GM23248 (cell line): ENCODE data around the gene DGKB. TPM values are rescaled to one million over a fixed set of nuclear protein-coding genes. Genes with fewer than 3 reads are reported as not detected.

Source experiments
- DNase-seq: peaks from one replicate; pipeline ENCODE4 v3.0.0-alpha.2; 2015
- H2AFZ ChIP-seq: fragments of 200-600 bp; sonication (generic); 2 replicates; pipeline ENCODE4 v1.6.1; 2016; ENCODE audit warnings: antibody characterized with exemption
- H3F3A ChIP-seq: fragments of 200-600 bp; sonication (generic); 2 replicates; pipeline ENCODE4 v1.6.1; 2016; ENCODE audit warnings: mild to moderate bottlenecking, antibody characterized with exemption, mixed run types; ENCODE audit not compliant: insufficient read depth
- H3K27ac ChIP-seq: fragments of 200-600 bp; sonication (generic); 2 replicates; pipeline ENCODE4 v1.5.1; 2016; ENCODE audit warnings: mild to moderate bottlenecking
- H3K27me3 ChIP-seq: fragments of 200-600 bp; sonication (generic); replicated peaks from 2 replicates; pipeline ENCODE4 v1.6.1; 2016; ENCODE audit warnings: mild to moderate bottlenecking; ENCODE audit not compliant: insufficient read depth
- H3K36me3 ChIP-seq: fragments of 200-600 bp; sonication (generic); 2 replicates; pipeline ENCODE4 v1.6.1; 2016; ENCODE audit warnings: low read depth, mild to moderate bottlenecking
- H3K4me1 ChIP-seq: fragments of 200-600 bp; sonication (generic); 2 replicates; pipeline ENCODE4 v1.6.1; 2016; ENCODE audit warnings: mild to moderate bottlenecking; ENCODE audit not compliant: insufficient read depth
- H3K4me2 ChIP-seq: fragments of 200-600 bp; sonication (generic); one replicate; pipeline ENCODE4 v1.6.1; 2016; ENCODE audit warnings: mild to moderate bottlenecking; ENCODE audit not compliant: unreplicated experiment
- H3K4me3 ChIP-seq: fragments of 200-600 bp; sonication (generic); 2 replicates; pipeline ENCODE4 v1.5.1; 2016; ENCODE audit warnings: mild to moderate bottlenecking
- H3K79me2 ChIP-seq: fragments of 200-600 bp; sonication (generic); 2 replicates; pipeline ENCODE4 v1.6.1; 2016; ENCODE audit warnings: mild to moderate bottlenecking; ENCODE audit not compliant: insufficient read depth
- H3K9ac ChIP-seq: fragments of 200-600 bp; sonication (generic); 2 replicates; pipeline ENCODE4 v1.6.1; 2016; ENCODE audit warnings: mild to moderate bottlenecking
- H3K9me2 ChIP-seq: fragments of 200-600 bp; sonication (generic); 2 replicates; pipeline ENCODE4 v1.6.1; 2016; ENCODE audit warnings: mixed run types, mild to moderate bottlenecking, moderate library complexity; ENCODE audit not compliant: insufficient read depth
- H3K9me3 ChIP-seq: fragments of 200-600 bp; sonication (generic); one replicate; pipeline ENCODE4 v1.6.1; 2017; ENCODE audit warnings: low read depth
- H4K20me1 ChIP-seq: fragments of 200-600 bp; sonication (generic); 2 replicates; pipeline ENCODE4 v1.6.0; 2016; ENCODE audit not compliant: insufficient read depth
- EZH2 ChIP-seq: fragments of 200-600 bp; sonication (generic); IDR thresholded peaks from 2 replicates; pipeline ENCODE4 v1.6.1; 2018; ENCODE audit warnings: antibody characterized with exemption, mild to moderate bottlenecking; ENCODE audit not compliant: insufficient read depth, poor library complexity, severe bottlenecking
- EZH2phosphoT487 ChIP-seq: fragments of 200-600 bp; sonication (generic); IDR thresholded peaks from 2 replicates; pipeline ENCODE4 v1.6.1; 2018; ENCODE audit warnings: antibody characterized with exemption, moderate library complexity, mild to moderate bottlenecking, low read depth; ENCODE audit not compliant: insufficient read depth
- WGBS, 2 experiments: methylation state at CpG; one replicate each; pipeline ENCODE4 v1.1.6; 2015 to 2017; ENCODE audit warnings: low lambda C conversion rate in 2 of 2, low coverage in 1 of 2; ENCODE audit errors: missing lambda C conversion rate in 2 of 2; 5-methylcytosine and 5-hydroxymethylcytosine counted together
- in situ Hi-C: fragments of 300-500 bp; cut with MboI; formaldehyde crosslinking; loops from 2 replicates; pipeline ENCODE4 v1.15.0; 2020
- polyA plus RNA-seq: library from polyadenylated mRNA; unstranded; fragments of >200 nt; fragmentation: Nextera tagmentation; extraction: Ambion mirVana; gene quantifications from 2 replicates; pipeline ENCODE4 v1.2.1, GENCODE V29; 2016
- total RNA-seq: library from RNA; depleted of rRNA; stranded (reverse); fragments of >200 nt; shearing (Covaris generic); gene quantifications from 2 replicates; pipeline ENCODE4 v1.2.3, GENCODE V29; 2014

The DGKB gene
- total and polyA plus RNA-seq, 2 experiments from 2014 or later: 0.65 to 1.7 TPM

- H3K4me2 ChIP-seq: no peak overlapping the region
- H3K27ac ChIP-seq: no peak overlapping the region
- H3K4me3 ChIP-seq: no peak overlapping the region
- H3K9me3 ChIP-seq: no peaks in the 10 kb centered on the region
- TF ChIP-seq EZH2 (no peak), EZH2phosphoT487 (no peak)
- no peak overlapping the region for H3K9ac ChIP-seq
- WGBS, 2 experiments: 84 to 93% methylated on average over 1 of the region's 1 CpG
- H3F3A ChIP-seq: peaks cover 11% of the 10 kb centered on the region; the same call in 1 of the 2 replicates
- DNase-seq: no peak
- peaks cover 30% of the 10 kb centered on the region for H3K4me1 ChIP-seq
- no peaks in the 10 kb centered on the region for H4K20me1 ChIP-seq
- no peaks in the 10 kb centered on the region for H3K27me3 ChIP-seq
- H2AFZ ChIP-seq: no peak overlapping the region
- no peaks in the 10 kb centered on the region; the same call in 1 of the 2 replicates for H3K9me2 ChIP-seq
- no peaks in the 10 kb centered on the region for H3K79me2 ChIP-seq
- no peaks in the 10 kb centered on the region for H3K36me3 ChIP-seq
- in situ Hi-C loops: no loop called here
Measured at GRCh38 chr7:14751461-14751860, 151.1 kb downstream of the DGKB start.

DNA sequence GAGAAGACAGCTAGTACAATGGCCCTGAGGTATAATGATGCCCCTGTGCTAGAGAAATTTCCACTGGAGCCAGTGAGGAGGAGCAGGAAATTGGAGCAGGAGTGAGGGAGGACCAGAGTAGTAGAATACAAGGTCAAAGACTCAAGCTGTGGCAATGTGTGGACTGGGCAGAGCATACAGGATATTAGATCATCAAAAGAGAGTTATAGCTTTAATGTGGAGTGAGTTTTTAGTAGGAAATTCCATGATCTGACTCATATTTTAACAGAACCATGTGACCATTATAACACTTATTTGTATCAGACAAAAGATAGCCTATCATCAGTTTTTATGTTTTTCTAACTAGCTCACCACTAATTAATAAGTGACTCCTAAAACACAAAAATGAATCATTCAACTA, 154.1 kb downstream of the DGKB start:
- peak overlapping the region; percentile 36 for H3K4me2 ChIP-seq
- no peaks in the 10 kb centered on the region for H4K20me1 ChIP-seq
- H3K27ac ChIP-seq: peak overlapping the region; percentile 3; the same call in 1 of the 2 replicates
- peaks cover 16% of the 10 kb centered on the region for H3K4me1 ChIP-seq
- H3K4me3 ChIP-seq: no peak overlapping the region
- H3K79me2 ChIP-seq: no peaks in the 10 kb centered on the region
- peak; percentile 86 for DNase-seq
- no peaks in the 10 kb centered on the region for H3K9me3 ChIP-seq
- no peak for TF ChIP-seq EZH2phosphoT487
- no peak for TF ChIP-seq EZH2
- in situ Hi-C loops: loop anchor here (25.0 kb wide), 1 partner anchor 1314 kb away; no protein-coding TSS in a partner anchor
- no peak overlapping the region for H3K9ac ChIP-seq
- peaks cover 11% of the 10 kb centered on the region; the same call in 1 of the 2 replicates for H3F3A ChIP-seq
- no peaks in the 10 kb centered on the region for H3K36me3 ChIP-seq
- H3K9me2 ChIP-seq: no peaks in the 10 kb centered on the region
- no peak overlapping the region for H2AFZ ChIP-seq
- H3K27me3 ChIP-seq: no peaks in the 10 kb centered on the region

GRCh38 chr7:14747701-14748100, 154.8 kb downstream of the DGKB start:
- no peak overlapping the region for H3K4me2 ChIP-seq
- in situ Hi-C loops: loop anchor here (25.0 kb wide), 1 partner anchor 1315 kb away; no protein-coding TSS in a partner anchor
- H3K79me2 ChIP-seq: no peaks in the 10 kb centered on the region
- H3F3A ChIP-seq: peaks cover 11% of the 10 kb centered on the region; the same call in 1 of the 2 replicates
- no peaks in the 10 kb centered on the region for H4K20me1 ChIP-seq
- H3K4me3 ChIP-seq: no peak overlapping the region
- peaks cover 16% of the 10 kb centered on the region for H3K4me1 ChIP-seq
- no peak for DNase-seq
- no peaks in the 10 kb centered on the region for H3K27me3 ChIP-seq
- no peak overlapping the region for H2AFZ ChIP-seq
- no peak overlapping the region for H3K9ac ChIP-seq
- WGBS, 2 experiments: 62 to 85% methylated on average over 4 of the region's 4 CpGs
- H3K27ac ChIP-seq: peak overlapping the region; percentile 3; the same call in 1 of the 2 replicates
- no peaks in the 10 kb centered on the region for H3K36me3 ChIP-seq
- H3K9me3 ChIP-seq: no peaks in the 10 kb centered on the region
- H3K9me2 ChIP-seq: no peaks in the 10 kb centered on the region
- TF ChIP-seq EZH2 (no peak), EZH2phosphoT487 (no peak)

DNA sequence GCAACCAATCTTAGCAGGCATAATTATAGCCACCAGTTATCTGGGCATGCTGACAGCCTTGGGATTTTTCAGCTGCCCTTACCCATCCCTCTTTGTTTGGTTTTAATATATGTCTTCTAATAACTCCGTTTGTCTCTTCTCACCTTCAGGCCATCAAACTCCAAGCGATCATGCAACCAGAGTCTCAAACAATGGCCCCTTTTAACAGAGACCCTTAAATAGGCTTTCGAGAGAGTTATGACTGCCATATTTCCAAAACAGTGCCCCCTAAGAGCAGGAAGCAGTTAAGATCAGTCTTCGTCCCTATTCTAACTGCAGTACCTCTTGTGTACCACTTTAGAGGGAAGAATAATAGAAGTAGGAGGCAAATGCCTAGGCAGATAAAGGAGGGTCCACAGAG, 157.5 kb downstream of the DGKB start:
- no peak for TF ChIP-seq EZH2phosphoT487
- no peak for TF ChIP-seq EZH2
- in situ Hi-C loops: loop anchor here (25.0 kb wide), 1 partner anchor 1317 kb away; no protein-coding TSS in a partner anchor
- WGBS, 2 experiments: 77 to 83% methylated on average over 4 of the region's 4 CpGs

More for the DNA sequence above, 157.5 kb downstream of the DGKB start:
- H3K4me3 ChIP-seq: no peak overlapping the region
- no peaks in the 10 kb centered on the region for H3K79me2 ChIP-seq
- H3K9me2 ChIP-seq: no peaks in the 10 kb centered on the region
- peaks cover 16% of the 10 kb centered on the region for H3K4me1 ChIP-seq
- no peaks in the 10 kb centered on the region for H3K36me3 ChIP-seq
- no peaks in the 10 kb centered on the region for H4K20me1 ChIP-seq
- H3K27ac ChIP-seq: no peak overlapping the region
- H3K9ac ChIP-seq: no peak overlapping the region
- H3K4me2 ChIP-seq: no peak overlapping the region
- peaks cover 11% of the 10 kb centered on the region; the same call in 1 of the 2 replicates for H3F3A ChIP-seq
- no peak for DNase-seq
- no peaks in the 10 kb centered on the region for H3K9me3 ChIP-seq
- H3K27me3 ChIP-seq: no peaks in the 10 kb centered on the region
- no peak overlapping the region for H2AFZ ChIP-seq
